H9 (cell line): ENCODE results near the gene HIRIP3. TPM values are rescaled to one million over a fixed set of nuclear protein-coding genes. Genes with fewer than 3 reads are reported as not detected.

Source experiments
- DNase-seq: peaks from one replicate; pipeline ENCODE4 v3.0.0-alpha.2; 2017
- H2AFZ ChIP-seq: one replicate; pipeline ENCODE4 v1.6.1; 2013; ENCODE audit warnings: mild to moderate bottlenecking, low read length, control low read depth, moderate library complexity
- H2AK5ac ChIP-seq: 2 replicates; pipeline ENCODE4 v1.6.1; 2013; ENCODE audit warnings: low read length, control low read depth, mixed read lengths; ENCODE audit not compliant: insufficient read length
- H2BK120ac ChIP-seq: one replicate; pipeline ENCODE4 v1.6.1; 2013; ENCODE audit warnings: low read depth, mild to moderate bottlenecking, low read length, control low read depth, inconsistent platforms; ENCODE audit not compliant: poor library complexity, severe bottlenecking
- H2BK12ac ChIP-seq: 2 replicates; pipeline ENCODE4 v1.6.1; 2013; ENCODE audit warnings: low read length, control low read depth, mixed read lengths, low read depth; ENCODE audit not compliant: insufficient read length
- H2BK15ac ChIP-seq: 2 replicates; pipeline ENCODE4 v1.6.1; 2013; ENCODE audit warnings: low read depth, low read length, control low read depth
- H2BK20ac ChIP-seq: one replicate; pipeline ENCODE4 v1.6.1; 2013; ENCODE audit warnings: low read depth, mild to moderate bottlenecking, low read length, control low read depth, inconsistent platforms; ENCODE audit not compliant: poor library complexity, severe bottlenecking
- H2BK5ac ChIP-seq: 2 replicates; pipeline ENCODE4 v1.6.1; 2013; ENCODE audit warnings: low read length, control low read depth, mixed read lengths; ENCODE audit not compliant: insufficient read length
- H3K14ac ChIP-seq: 2 replicates; pipeline ENCODE4 v1.6.1; 2013; ENCODE audit warnings: low read length, control low read depth; ENCODE audit not compliant: insufficient read depth
- H3K18ac ChIP-seq: 2 replicates; pipeline ENCODE4 v1.6.1; 2013; ENCODE audit warnings: low read depth, mild to moderate bottlenecking, mixed read lengths, low read length, control low read depth; ENCODE audit not compliant: insufficient read length
- H3K23ac ChIP-seq: 2 replicates; pipeline ENCODE4 v1.6.1; 2013; ENCODE audit warnings: low read length, control low read depth, mixed read lengths, low read depth; ENCODE audit not compliant: insufficient read length
- H3K23me2 ChIP-seq: 2 replicates; pipeline ENCODE4 v1.6.1; 2013; ENCODE audit warnings: low read depth, mild to moderate bottlenecking, mixed read lengths, low read length, control low read depth; ENCODE audit not compliant: insufficient read length, poor library complexity, severe bottlenecking
- H3K27ac ChIP-seq: 2 replicates; pipeline ENCODE4 v1.5.1; 2013; ENCODE audit warnings: low read length, control low read depth, mixed read lengths, low read depth; ENCODE audit not compliant: insufficient read length
- H3K27me3 ChIP-seq: 2 replicates; pipeline ENCODE4 v1.6.1; 2013; ENCODE audit warnings: low read length, control low read depth, inconsistent platforms; ENCODE audit not compliant: insufficient read depth
- H3K4ac ChIP-seq: 2 replicates; pipeline ENCODE4 v1.6.1; 2013; ENCODE audit warnings: low read depth, mild to moderate bottlenecking, control low read depth, inconsistent platforms, low read length, moderate library complexity
- H3K4me1 ChIP-seq: 2 replicates; pipeline ENCODE4 v1.6.1; 2013; ENCODE audit warnings: low read length, control low read depth, inconsistent platforms; ENCODE audit not compliant: insufficient read depth
- H3K4me2 ChIP-seq: 2 replicates; pipeline ENCODE4 v1.6.1; 2013; ENCODE audit warnings: low read length, control low read depth, mixed read lengths; ENCODE audit not compliant: insufficient read length, insufficient read depth
- H3K56ac ChIP-seq: 2 replicates; pipeline ENCODE4 v1.6.1; 2013; ENCODE audit warnings: low read depth, mild to moderate bottlenecking, mixed read lengths, low read length, control low read depth; ENCODE audit not compliant: insufficient read length
- H3K79me1 ChIP-seq: 2 replicates; pipeline ENCODE4 v1.6.1; 2013; ENCODE audit warnings: low read depth, mild to moderate bottlenecking, moderate library complexity, low read length, control low read depth, inconsistent platforms; ENCODE audit not compliant: insufficient read depth, poor library complexity, severe bottlenecking
- H3K79me2 ChIP-seq: 2 replicates; pipeline ENCODE4 v1.6.1; 2013; ENCODE audit warnings: low read length, control low read depth, inconsistent platforms; ENCODE audit not compliant: insufficient read depth
- H3K9ac ChIP-seq: 2 replicates; pipeline ENCODE4 v1.6.1; 2013; ENCODE audit warnings: low read length, control low read depth, mixed read lengths; ENCODE audit not compliant: insufficient read length; ENCODE audit errors: extremely low read depth
- H3K9me3 ChIP-seq: one replicate; pipeline ENCODE4 v1.6.1; 2013; ENCODE audit warnings: low read depth, low read length, inconsistent platforms; ENCODE audit not compliant: control insufficient read depth
- H3T11ph ChIP-seq: one replicate; pipeline ENCODE4 v1.6.1; 2013; ENCODE audit warnings: mild to moderate bottlenecking, low read length, control low read depth, inconsistent platforms
- H4K20me1 ChIP-seq: one replicate; pipeline ENCODE4 v1.6.1; 2013; ENCODE audit not compliant: control insufficient read depth, insufficient read length, insufficient read depth
- H4K5ac ChIP-seq: 2 replicates; pipeline ENCODE4 v1.6.1; 2013; ENCODE audit warnings: low read depth, mild to moderate bottlenecking, mixed read lengths, low read length, control low read depth; ENCODE audit not compliant: insufficient read length
- H4K8ac ChIP-seq: replicated peaks from 2 replicates; pipeline ENCODE4 v1.6.1; 2013; ENCODE audit warnings: low read length, control low read depth, mixed read lengths, low read depth; ENCODE audit not compliant: insufficient read length
- H4K91ac ChIP-seq: 2 replicates; pipeline ENCODE4 v1.6.1; 2013; ENCODE audit warnings: low read depth, mild to moderate bottlenecking, moderate library complexity, mixed read lengths, low read length, control low read depth; ENCODE audit not compliant: insufficient read length
- H3K27ac Mint-ChIP-seq, 3 experiments: 2 replicates in 2 of 3; 3 replicates in 1 of 3; pipeline ENCODE4 v1.8.0; 2020 to 2021; ENCODE audit warnings: mixed read lengths in 3 of 3, mild to moderate bottlenecking in 1 of 3, moderate library complexity in 1 of 3
- H3K27me3 Mint-ChIP-seq: 2 replicates; pipeline ENCODE4 v1.8.0; 2021; ENCODE audit warnings: low read depth, mild to moderate bottlenecking, moderate library complexity, mixed read lengths
- H3K36me3 Mint-ChIP-seq, 3 experiments: 2 replicates in 2 of 3; 3 replicates in 1 of 3; pipeline ENCODE4 v1.8.0; 2020 to 2021; ENCODE audit warnings: low read depth in 3 of 3, mixed read lengths in 3 of 3; ENCODE audit not compliant: insufficient read depth in 1 of 3
- H3K4me1 Mint-ChIP-seq, 2 experiments: 2 replicates each; pipeline ENCODE4 v1.8.0; 2020; ENCODE audit warnings: mixed read lengths in 2 of 2
- H3K4me3 Mint-ChIP-seq, 2 experiments: 2 replicates in 1 of 2; 3 replicates in 1 of 2; pipeline ENCODE4 v1.8.0; 2020 to 2021; ENCODE audit warnings: mild to moderate bottlenecking in 2 of 2, mixed read lengths in 2 of 2, moderate library complexity in 1 of 2
- H3K9me3 Mint-ChIP-seq, 2 experiments: 2 replicates in 1 of 2; 3 replicates in 1 of 2; pipeline ENCODE4 v1.8.0; 2020; ENCODE audit warnings: mild to moderate bottlenecking in 2 of 2, mixed read lengths in 2 of 2, moderate library complexity in 1 of 2
- WGBS: extraction: QIAGEN DNeasy Blood & Tissue Kit; methylation state at CpG from one replicate; pipeline ENCODE4 v1.1.7; 2013; ENCODE audit warnings: missing lambda C conversion rate, low lambda C conversion rate, mixed read lengths; ENCODE audit not compliant: insufficient read length; ENCODE audit errors: extremely low coverage; 5-methylcytosine and 5-hydroxymethylcytosine counted together
- total RNA-seq: library from RNA; stranded (reverse); gene quantifications from 2 replicates; pipeline ENCODE4 v1.2.1, GENCODE V29; 2021
- TF ChIP-seq, protein P1 (sequence below): fragments of 200-600 bp; sonication (generic); conservative IDR thresholded peaks from 3 replicates; pipeline ENCODE4 v1.8.0; 2021; ENCODE audit warnings: antibody characterized with exemption, mild to moderate bottlenecking

HIRIP3 gene
- total RNA-seq, 1 experiment from 2014 or later = 21.6 TPM

- Histone ChIP-seq H3K79me2 (peaks cover 5% of the 10 kb centered on the region; the same call in 1 of the 2 replicates), H2BK15ac (no peak within 1 kb of the TSS), H2BK5ac (no peak within 1 kb of the TSS), H2BK120ac (no peak within 1 kb of the TSS), H3K9me3 (peaks cover 7% of the 10 kb centered on the region), H3K56ac (no peak within 1 kb of the TSS), H3K27me3 (peaks cover 3% of the 10 kb centered on the region; the same call in 1 of the 2 replicates), H3K18ac (peak within 1 kb of the TSS; percentile 75), H3K23me2 (peaks cover 14% of the 10 kb centered on the region), H3K23ac (no peak within 1 kb of the TSS), H3K4me1 (peaks cover 3% of the 10 kb centered on the region; the same call in 1 of the 2 replicates), H3K14ac (no peak within 1 kb of the TSS; the same call in 1 of the 2 replicates), H4K91ac (no peak within 1 kb of the TSS), H3T11ph (no peak within 1 kb of the TSS), H3K4ac (no peak within 1 kb of the TSS), H2BK12ac (no peak within 1 kb of the TSS), H2BK20ac (no peak within 1 kb of the TSS), H2AK5ac (no peak within 1 kb of the TSS), H4K8ac (no peak within 1 kb of the TSS), H2AFZ (no peak within 1 kb of the TSS), H4K20me1 (no peaks in the 10 kb centered on the region), H3K9ac (peak within 1 kb of the TSS; percentile 74), H3K27ac (no peak within 1 kb of the TSS), H3K79me1 (peaks cover 7% of the 10 kb centered on the region), H3K4me2 (peak within 1 kb of the TSS; percentile 84), H4K5ac (no peak within 1 kb of the TSS)
- Mint-ChIP-seq H3K9me3 (peaks cover 14 to 16% of the 10 kb centered on the region in 2 experiments), H3K27ac (peak within 1 kb of the TSS; percentile 86 to 96 (median 89); a peak in 5 of 7 replicates), H3K36me3 (peaks cover 36 to 47% (median 43%) of the 10 kb centered on the region in 3 experiments), H3K4me1 (peaks cover 29% of the 10 kb centered on the region in 2 experiments), H3K4me3 (peak within 1 kb of the TSS; percentile 95 to 96), H3K27me3 (peaks cover 16% of the 10 kb centered on the region)
- DNase-seq = peak; percentile 100
- no CpG with 5 or more reads among the region's 75 CpGs for WGBS
- TF ChIP-seq, protein P1, sequence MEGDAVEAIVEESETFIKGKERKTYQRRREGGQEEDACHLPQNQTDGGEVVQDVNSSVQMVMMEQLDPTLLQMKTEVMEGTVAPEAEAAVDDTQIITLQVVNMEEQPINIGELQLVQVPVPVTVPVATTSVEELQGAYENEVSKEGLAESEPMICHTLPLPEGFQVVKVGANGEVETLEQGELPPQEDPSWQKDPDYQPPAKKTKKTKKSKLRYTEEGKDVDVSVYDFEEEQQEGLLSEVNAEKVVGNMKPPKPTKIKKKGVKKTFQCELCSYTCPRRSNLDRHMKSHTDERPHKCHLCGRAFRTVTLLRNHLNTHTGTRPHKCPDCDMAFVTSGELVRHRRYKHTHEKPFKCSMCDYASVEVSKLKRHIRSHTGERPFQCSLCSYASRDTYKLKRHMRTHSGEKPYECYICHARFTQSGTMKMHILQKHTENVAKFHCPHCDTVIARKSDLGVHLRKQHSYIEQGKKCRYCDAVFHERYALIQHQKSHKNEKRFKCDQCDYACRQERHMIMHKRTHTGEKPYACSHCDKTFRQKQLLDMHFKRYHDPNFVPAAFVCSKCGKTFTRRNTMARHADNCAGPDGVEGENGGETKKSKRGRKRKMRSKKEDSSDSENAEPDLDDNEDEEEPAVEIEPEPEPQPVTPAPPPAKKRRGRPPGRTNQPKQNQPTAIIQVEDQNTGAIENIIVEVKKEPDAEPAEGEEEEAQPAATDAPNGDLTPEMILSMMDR = no peak
Measured at GRCh38 chr16:29973384-29974246, 21.8 kb downstream of the HIRIP3 start, which contains the start of gene TAOK2. TAOK2 (plus strand) TSS chr16:29973868; CDS start chr16:29977773, 3,905 bp downstream.
